Neural cell (in vitro differentiated cells): ENCODE data around the gene CPEB4.

ENCODE experiments used
- CTCF ChIP-seq: fragments of 450-650 bp; IDR thresholded peaks from 2 replicates; pipeline ENCODE4 v1.5.1; 2014; ENCODE audit warnings: antibody characterized with exemption, mild to moderate bottlenecking, moderate library complexity; ENCODE audit not compliant: poor library complexity, severe bottlenecking
- EZH2 ChIP-seq: fragments of 200-600, 300-800 bp; shearing (Covaris generic), sonication (generic); IDR thresholded peaks from 2 replicates; pipeline ENCODE4 v1.6.1; 2014; ENCODE audit warnings: antibody characterized with exemption, low read length, borderline replicate concordance, mild to moderate bottlenecking; ENCODE audit not compliant: insufficient read depth, poor library complexity, severe bottlenecking
- POLR2AphosphoS5 ChIP-seq: IDR thresholded peaks from 2 replicates; pipeline ENCODE4 v1.6.1; 2012
- RAD21 ChIP-seq: fragments of 450-650 bp; conservative IDR thresholded peaks from 2 replicates; pipeline ENCODE4 v1.6.1; 2014; ENCODE audit warnings: antibody characterized with exemption, mild to moderate bottlenecking, moderate library complexity
- SMC3 ChIP-seq: fragments of 450-650 bp; conservative IDR thresholded peaks from 2 replicates; pipeline ENCODE4 v1.6.1; 2014; ENCODE audit warnings: antibody characterized with exemption, mild to moderate bottlenecking, moderate library complexity; ENCODE audit not compliant: poor library complexity

- TF ChIP-seq RAD21, result no peak
- no peak for TF ChIP-seq CTCF
- no peak for TF ChIP-seq EZH2
- TF ChIP-seq POLR2AphosphoS5, result no peak
- TF ChIP-seq SMC3, result no peak
Observed at GRCh38 chr5:173851595-173852243, 36.4 kb upstream of the CPEB4 start.
